HG02642 (cell line): ENCODE data around the gene OTOGL.
A peak's percentile ranks its signal among the peaks of the same experiment; 100 is the strongest.

ENCODE experiments used
- ATAC-seq: cut with Tn5 transposase; IDR thresholded peaks from one replicate; pipeline ENCODE4 v1.9.1; 2021; ENCODE audit warnings: mild to moderate bottlenecking; ENCODE audit not compliant: unreplicated experiment, poor library complexity

Gene OTOGL

GRCh38 chr12:80183939-80184338 is 84.6 kb downstream of the OTOGL start:
- ATAC-seq: no peak

GRCh38 chr12:80184926-80185325 is 85.6 kb downstream of the OTOGL start:
- ATAC-seq: no peak

- ATAC-seq: peak; percentile 72
These were observed 87.4 kb downstream of the OTOGL start for GRCh38 chr12:80186727-80187217.

GRCh38 chr12:80187660-80188090 is 88.3 kb downstream of the OTOGL start:
- ATAC-seq: peak; percentile 36

DNA sequence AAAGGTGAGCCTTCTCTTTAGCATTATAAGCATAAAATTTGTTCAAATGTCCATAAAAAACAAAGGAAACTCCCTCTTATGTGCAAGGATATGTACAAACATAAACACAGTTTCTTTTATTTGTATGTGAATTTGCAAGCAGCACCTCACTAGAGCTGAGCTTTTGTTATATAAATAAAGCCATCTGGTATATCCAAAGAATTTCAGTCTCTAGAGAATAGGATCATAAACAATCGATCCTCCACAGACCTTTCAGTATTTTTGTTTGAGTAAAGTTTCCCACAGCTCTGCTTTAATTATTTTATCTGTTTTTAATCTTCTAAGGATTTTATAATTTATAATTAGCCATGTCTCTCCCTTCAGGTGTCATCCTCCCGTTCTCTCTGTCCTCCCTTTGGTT is 89.2 kb downstream of the OTOGL start:
- no peak for ATAC-seq

GRCh38 chr12:80189241-80189640 is 89.9 kb downstream of the OTOGL start:
- no peak for ATAC-seq

- no peak for ATAC-seq
These were observed 90.7 kb downstream of the OTOGL start for GRCh38 chr12:80190001-80190400.

DNA sequence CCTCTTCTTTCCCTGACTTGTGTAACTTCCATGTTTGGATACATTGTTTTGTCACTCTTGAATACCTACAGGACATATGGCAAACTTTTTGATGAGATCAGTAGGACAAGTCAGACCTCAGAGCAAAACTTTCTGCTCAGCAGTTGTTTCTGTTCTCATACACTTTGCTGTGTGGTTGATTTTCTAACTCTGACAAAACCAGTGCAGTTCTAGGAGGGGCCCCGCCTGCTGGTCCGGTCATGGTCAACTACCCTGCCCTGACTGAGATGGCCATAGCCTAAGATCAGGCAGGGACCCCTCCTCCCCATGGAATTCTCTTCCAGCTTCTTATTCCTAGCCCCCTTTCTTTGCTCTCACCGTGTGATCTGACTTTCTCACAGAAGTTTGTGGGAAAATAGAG is 92.8 kb downstream of the OTOGL start:
- ATAC-seq: no peak

DNA sequence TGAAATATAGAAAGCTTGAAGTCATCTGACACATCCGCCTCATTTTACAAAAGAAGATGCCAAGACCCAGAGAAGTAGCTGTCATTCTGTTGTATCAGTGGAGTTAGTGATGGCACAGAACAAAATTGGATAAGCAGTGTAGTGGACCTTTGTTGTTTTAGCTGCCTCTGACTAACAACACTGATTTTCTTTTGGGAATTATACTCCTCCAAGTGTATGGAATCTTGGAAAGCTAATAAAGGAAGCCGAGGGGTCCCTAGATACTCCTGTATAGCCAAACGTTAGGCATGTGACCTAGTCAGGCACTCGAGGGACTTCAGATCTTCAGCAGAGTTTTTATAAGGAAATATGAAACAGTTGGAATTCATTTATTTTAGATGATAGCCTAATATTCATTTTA is 94.5 kb downstream of the OTOGL start:
- no peak for ATAC-seq

GRCh38 chr12:80195074-80195726 is 95.9 kb downstream of the OTOGL start:
- no peak for ATAC-seq

DNA sequence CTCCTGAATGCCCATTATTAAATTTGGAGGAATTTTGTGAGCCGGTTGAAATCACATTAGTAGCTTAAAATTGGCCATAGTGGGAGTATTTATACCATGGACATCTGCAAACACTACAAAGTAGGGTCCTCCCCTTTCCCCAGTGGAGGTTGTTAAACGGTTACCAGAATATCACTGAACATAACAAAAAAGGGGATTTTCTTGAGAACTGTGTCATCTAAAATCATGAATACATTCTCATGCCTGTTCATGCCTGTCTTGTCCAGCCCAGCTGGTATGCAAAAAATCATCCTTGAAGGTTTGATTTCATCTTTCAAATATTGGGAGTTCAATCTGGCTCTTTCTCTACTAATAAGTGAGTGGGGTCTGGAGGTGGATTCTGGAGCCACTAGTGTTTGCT is 96.4 kb downstream of the OTOGL start:
- no peak for ATAC-seq

DNA sequence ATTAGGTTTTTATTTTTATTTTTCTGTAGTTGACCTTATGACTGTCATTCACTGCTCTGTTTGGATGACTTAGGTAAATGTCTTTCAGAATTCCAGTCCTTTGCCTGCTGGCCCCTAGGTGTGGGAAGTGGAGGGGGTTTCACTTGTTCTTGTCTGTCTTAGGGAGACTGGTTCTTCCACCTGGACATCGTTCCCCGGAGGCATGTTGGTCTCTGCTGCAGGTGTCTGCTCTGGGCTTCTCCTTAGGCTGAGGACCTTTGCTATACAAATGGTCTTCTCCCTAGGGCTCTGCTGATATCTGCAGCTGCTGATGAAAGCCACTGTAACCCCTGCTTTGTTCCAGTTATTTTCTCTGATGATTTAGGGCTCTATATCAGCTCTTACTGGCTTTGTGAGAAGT is 97.1 kb downstream of the OTOGL start:
- ATAC-seq: no peak

- no peak for ATAC-seq
These were observed 99.5 kb downstream of the OTOGL start for GRCh38 chr12:80198782-80199337.

DNA sequence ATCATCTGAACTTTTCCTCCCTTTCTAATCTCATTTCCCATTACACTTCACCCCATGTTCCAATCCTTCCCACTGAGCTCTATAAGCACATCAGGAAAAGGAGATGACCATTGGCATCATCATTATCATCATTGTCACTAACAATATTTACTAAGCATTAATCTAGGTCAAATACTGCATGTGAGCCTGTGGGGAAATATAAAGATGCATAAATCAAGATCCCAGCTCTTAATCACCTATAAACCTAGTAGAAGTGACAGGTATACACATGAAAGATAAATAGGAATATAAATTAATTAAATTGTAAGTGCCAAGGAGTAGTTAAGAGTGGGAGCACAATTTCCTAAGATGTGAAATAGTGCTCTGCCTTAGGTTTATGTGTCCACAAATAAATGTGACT is 100.6 kb downstream of the OTOGL start:
- no peak for ATAC-seq

DNA sequence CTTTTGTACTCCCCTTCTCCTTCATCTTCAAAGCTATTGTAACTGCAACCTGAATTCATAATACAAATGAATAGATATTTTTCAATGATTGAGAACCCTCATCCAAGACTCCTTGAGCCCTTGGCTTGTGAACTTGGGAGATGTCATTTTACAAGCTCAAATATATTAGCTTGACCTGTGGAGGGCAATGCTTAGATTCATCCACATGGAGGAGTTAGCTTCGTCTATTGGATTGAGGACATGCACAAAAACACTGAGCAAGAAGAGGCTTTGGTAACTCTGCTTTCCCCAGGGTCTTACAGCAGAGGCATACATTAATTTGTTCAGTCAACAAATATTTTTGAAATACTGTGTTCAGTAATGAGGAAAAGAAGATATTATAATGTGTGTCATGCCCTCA is 101.1 kb downstream of the OTOGL start:
- no peak for ATAC-seq

GRCh38 chr12:80201908-80202307 is 102.6 kb downstream of the OTOGL start:
- ATAC-seq: no peak

GRCh38 chr12:80205960-80206359 is 106.6 kb downstream of the OTOGL start:
- no peak for ATAC-seq

DNA sequence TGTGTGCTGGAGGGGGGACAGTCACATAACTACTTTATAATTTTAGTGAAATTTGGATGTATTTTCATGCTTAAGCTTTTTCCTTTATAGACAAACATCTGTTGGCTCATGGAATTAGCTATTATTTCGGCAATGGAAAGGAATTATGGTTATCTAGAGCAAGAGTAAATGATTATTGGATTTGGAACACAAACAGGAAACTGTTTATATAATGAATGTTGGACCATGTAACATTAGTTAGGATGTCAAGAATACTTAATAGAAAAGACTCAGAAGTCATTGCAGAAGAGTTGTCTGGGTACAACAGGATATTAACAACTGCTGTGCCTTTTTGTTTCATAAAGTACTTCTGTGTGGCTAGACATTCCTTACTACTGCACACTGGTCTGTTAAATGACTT is 108.7 kb downstream of the OTOGL start:
- ATAC-seq: no peak

- ATAC-seq: no peak
These were observed 112.3 kb downstream of the OTOGL start for GRCh38 chr12:80211671-80212070.

DNA sequence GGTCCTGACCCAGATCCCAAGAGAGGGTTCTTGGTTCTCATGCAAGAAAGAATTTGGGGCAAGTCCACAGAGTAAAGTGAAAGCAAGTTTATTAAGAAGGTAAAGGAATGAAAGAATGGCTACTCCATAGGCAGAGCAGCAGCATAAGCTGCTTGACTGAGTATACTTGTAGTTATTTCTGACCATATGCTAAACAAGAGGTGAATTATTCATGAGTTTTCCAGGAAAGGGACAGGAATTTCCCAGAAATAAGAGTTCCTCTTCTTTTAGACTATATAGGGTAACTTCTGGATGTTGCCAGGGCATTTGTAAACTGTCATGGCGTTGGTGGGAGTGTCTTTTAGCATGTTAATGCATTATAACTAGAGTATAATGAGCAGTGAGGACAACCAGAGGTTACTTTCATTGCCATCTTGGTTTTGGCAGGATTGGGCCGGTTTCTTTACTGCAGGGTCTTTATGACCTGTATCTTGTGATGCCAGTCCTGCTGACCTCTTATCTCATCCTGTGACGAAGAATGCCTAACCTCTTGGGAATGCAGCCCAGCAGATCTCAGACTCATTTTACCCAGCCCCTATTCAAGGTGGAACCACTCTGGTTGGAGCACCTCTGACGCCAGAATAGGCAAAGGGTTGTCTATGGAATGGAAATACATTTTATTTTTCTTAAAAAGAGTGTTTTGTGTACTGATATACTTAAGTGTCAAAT is 113.8 kb downstream of the OTOGL start:
- no peak for ATAC-seq

DNA sequence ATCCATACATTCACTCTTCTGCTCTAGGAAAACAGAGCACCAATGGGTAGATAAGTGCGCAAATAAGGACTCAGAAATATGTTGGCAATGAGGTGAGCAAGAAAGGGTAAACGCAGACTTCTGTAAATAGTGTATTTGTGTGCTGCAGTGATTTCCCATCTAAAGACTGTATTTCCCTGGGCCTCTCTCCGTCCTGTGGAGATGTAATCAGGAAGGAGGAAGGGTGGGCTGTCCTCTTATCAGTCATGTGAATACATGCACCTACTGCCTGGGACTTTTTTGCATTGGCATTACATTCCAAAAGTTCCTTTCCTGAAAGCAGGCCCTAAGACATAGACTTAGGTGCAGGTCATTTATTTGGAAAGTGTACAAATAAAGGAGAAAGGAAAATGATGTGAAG is 114.5 kb downstream of the OTOGL start:
- ATAC-seq: no peak
